H7 (cell line): ENCODE measurements around the gene EYS. TPM values are rescaled to one million over a fixed set of nuclear protein-coding genes. Genes with fewer than 3 reads are reported as not detected.
"Not testable (repeated sequence)": the region's sequence is repeated elsewhere in the genome, so short reads cannot be mapped to it uniquely, and the experiment has no call there.

Experiments
- DNase-seq: peaks from one replicate; pipeline ENCODE4 v3.0.0; 2012
- H3K27me3 ChIP-seq: 2 replicates; pipeline ENCODE4 v1.6.0; 2011; ENCODE audit warnings: mild to moderate bottlenecking, low read length; ENCODE audit not compliant: control insufficient read depth, insufficient read depth
- H3K36me3 ChIP-seq: replicated peaks from 2 replicates; pipeline ENCODE4 v1.5.1; 2011; ENCODE audit warnings: low read length; ENCODE audit not compliant: control insufficient read depth, insufficient read depth
- H3K4me3 ChIP-seq: 2 replicates; pipeline ENCODE4 v1.5.1; 2011; ENCODE audit warnings: low read depth, mild to moderate bottlenecking, control low read depth, low read length, moderate library complexity; ENCODE audit not compliant: insufficient read depth
- total RNA-seq: library from RNA; depleted of rRNA; stranded (reverse); fragments of >200 nt; shearing (Covaris generic); gene quantifications from 2 replicates; pipeline ENCODE4 v1.2.3, GENCODE V29; 2014

EYS gene
- total RNA-seq, 1 experiment from 2014 or later, result 0.10 TPM

GRCh38 chr6:63888416-63888815, 1818.6 kb downstream of the EYS start:
- H3K36me3 ChIP-seq, result no peaks in the 10 kb centered on the region

GRCh38 chr6:63887804-63888203, 1819.2 kb downstream of the EYS start:
- not testable (repeated sequence) for H3K27me3 ChIP-seq, DNase-seq, H3K4me3 ChIP-seq, H3K36me3 ChIP-seq

More at GRCh38 chr6:63888416-63888815, 1818.6 kb downstream of the EYS start:
- H3K4me3 ChIP-seq, result no peak overlapping the region
- H3K27me3 ChIP-seq, result no peaks in the 10 kb centered on the region
- no peak for DNase-seq

- H3K27me3 ChIP-seq, result no peaks in the 10 kb centered on the region
- H3K36me3 ChIP-seq, result no peaks in the 10 kb centered on the region
- no peak overlapping the region for H3K4me3 ChIP-seq
- DNase-seq, result no peak
Measured at GRCh38 chr6:63887002-63887751, 1819.8 kb downstream of the EYS start.

- Histone ChIP-seq H3K27me3 (no peaks in the 10 kb centered on the region), H3K36me3 (no peaks in the 10 kb centered on the region), H3K4me3 (no peak overlapping the region)
- no peak for DNase-seq
Measured at GRCh38 chr6:63886341-63886740, 1820.7 kb downstream of the EYS start.

GRCh38 chr6:63883597-63883996, 1823.4 kb downstream of the EYS start:
- H3K27me3 ChIP-seq, result no peaks in the 10 kb centered on the region
- H3K36me3 ChIP-seq, result no peaks in the 10 kb centered on the region
- no peak for DNase-seq
- H3K4me3 ChIP-seq, result no peak overlapping the region

- H3K27me3 ChIP-seq, result no peaks in the 10 kb centered on the region
- DNase-seq, result peak; percentile 26
- no peak overlapping the region for H3K4me3 ChIP-seq
- H3K36me3 ChIP-seq, result no peaks in the 10 kb centered on the region
Measured at GRCh38 chr6:63882208-63882607, 1824.8 kb downstream of the EYS start.

- Histone ChIP-seq H3K36me3 (no peaks in the 10 kb centered on the region), H3K27me3 (no peaks in the 10 kb centered on the region), H3K4me3 (no peak overlapping the region)
- DNase-seq, result no peak
Measured at GRCh38 chr6:63881791-63882190, 1825.2 kb downstream of the EYS start.

GRCh38 chr6:63872233-63872632, 1834.8 kb downstream of the EYS start:
- Histone ChIP-seq H3K27me3 (no peaks in the 10 kb centered on the region), H3K4me3 (no peak overlapping the region), H3K36me3 (no peaks in the 10 kb centered on the region)
- DNase-seq, result no peak

GRCh38 chr6:63868351-63868750, 1838.7 kb downstream of the EYS start:
- no peak overlapping the region for H3K4me3 ChIP-seq
- DNase-seq, result no peak
- H3K27me3 ChIP-seq, result no peaks in the 10 kb centered on the region
- no peaks in the 10 kb centered on the region for H3K36me3 ChIP-seq

GRCh38 chr6:63864671-63865318, 1842.2 kb downstream of the EYS start:
- no peak overlapping the region for H3K4me3 ChIP-seq
- no peak for DNase-seq
- H3K36me3 ChIP-seq, result no peaks in the 10 kb centered on the region
- H3K27me3 ChIP-seq, result no peaks in the 10 kb centered on the region

GRCh38 chr6:63864061-63864460, 1843.0 kb downstream of the EYS start:
- DNase-seq, result no peak
- H3K36me3 ChIP-seq, result no peaks in the 10 kb centered on the region
- H3K27me3 ChIP-seq, result no peaks in the 10 kb centered on the region
- H3K4me3 ChIP-seq, result no peak overlapping the region

- Histone ChIP-seq H3K36me3 (no peaks in the 10 kb centered on the region), H3K27me3 (no peaks in the 10 kb centered on the region), H3K4me3 (no peak overlapping the region)
- no peak for DNase-seq
Measured at GRCh38 chr6:63862486-63863198, 1844.4 kb downstream of the EYS start.

GRCh38 chr6:63859528-63859927, 1847.5 kb downstream of the EYS start:
- H3K36me3 ChIP-seq, result no peaks in the 10 kb centered on the region
- no peak for DNase-seq
- H3K27me3 ChIP-seq, result no peaks in the 10 kb centered on the region
- no peak overlapping the region for H3K4me3 ChIP-seq

- H3K36me3 ChIP-seq, result no peaks in the 10 kb centered on the region
- no peak for DNase-seq
- no peaks in the 10 kb centered on the region for H3K27me3 ChIP-seq
- no peak overlapping the region for H3K4me3 ChIP-seq
Measured at GRCh38 chr6:63858691-63859090, 1848.3 kb downstream of the EYS start.

GRCh38 chr6:63856271-63856670, 1850.8 kb downstream of the EYS start:
- Histone ChIP-seq H3K27me3 (no peaks in the 10 kb centered on the region), H3K4me3 (no peak overlapping the region), H3K36me3 (no peaks in the 10 kb centered on the region)
- DNase-seq, result no peak
